Thyroid gland (tissue), 4 donors: ENCODE results near the gene PAX8.

ENCODE experiments used
- POLR2A ChIP-seq, 2 donors: fragments of 450-650 bp; IDR thresholded peaks; one replicate each; pipeline ENCODE4 v1.6.1; 2017; ENCODE audit warnings: antibody characterized with exemption in 2 of 2, mild to moderate bottlenecking in 2 of 2, moderate library complexity in 1 of 2
- TF ChIP-seq, protein P1 (sequence below), 6 experiments: fragments of 200-600 bp in 3 of 6; fragments of 450-650 bp in 3 of 6; sonication (generic) in 3 of 6; IDR thresholded peaks; one replicate each; pipeline ENCODE4 v1.5.1; 2016 to 2019; ENCODE audit warnings: antibody characterized with exemption in 6 of 6, mild to moderate bottlenecking in 2 of 6, inconsistent platforms in 1 of 6, moderate library complexity in 1 of 6

DNA sequence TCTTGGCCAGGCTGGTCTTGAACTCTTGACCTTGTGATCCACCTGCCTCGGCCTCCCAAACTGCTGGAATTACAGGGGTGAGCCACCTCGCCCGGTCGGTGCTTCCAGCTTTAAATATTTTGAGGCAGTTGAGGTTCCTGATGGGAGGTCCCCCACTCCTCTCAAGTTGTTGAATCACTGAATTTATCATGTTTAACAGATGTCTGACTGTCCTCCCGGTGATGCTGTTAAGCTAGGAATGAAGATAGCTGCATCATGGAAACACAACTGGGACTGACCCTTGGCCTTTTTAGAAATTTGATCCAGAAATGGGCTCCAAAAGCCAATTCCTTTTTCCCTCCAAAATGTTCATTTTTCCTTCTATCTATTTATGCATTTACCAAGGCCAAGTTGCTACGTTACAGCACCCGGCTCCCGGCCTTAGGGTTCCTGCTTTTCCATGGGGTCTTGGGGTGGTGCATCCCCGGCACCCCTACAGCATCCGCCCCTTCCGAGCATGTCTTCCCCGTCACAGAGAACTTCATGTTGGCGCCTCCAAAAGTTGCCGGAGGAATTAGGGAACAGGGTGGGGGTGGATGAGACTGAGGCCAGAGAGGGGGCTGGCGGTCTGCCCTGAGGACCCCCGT is 43.9 kb downstream of the PAX8 start:
- no peak for TF ChIP-seq POLR2A (IDR thresholded peaks at IDR 0.05)
- TF ChIP-seq, protein P1, sequence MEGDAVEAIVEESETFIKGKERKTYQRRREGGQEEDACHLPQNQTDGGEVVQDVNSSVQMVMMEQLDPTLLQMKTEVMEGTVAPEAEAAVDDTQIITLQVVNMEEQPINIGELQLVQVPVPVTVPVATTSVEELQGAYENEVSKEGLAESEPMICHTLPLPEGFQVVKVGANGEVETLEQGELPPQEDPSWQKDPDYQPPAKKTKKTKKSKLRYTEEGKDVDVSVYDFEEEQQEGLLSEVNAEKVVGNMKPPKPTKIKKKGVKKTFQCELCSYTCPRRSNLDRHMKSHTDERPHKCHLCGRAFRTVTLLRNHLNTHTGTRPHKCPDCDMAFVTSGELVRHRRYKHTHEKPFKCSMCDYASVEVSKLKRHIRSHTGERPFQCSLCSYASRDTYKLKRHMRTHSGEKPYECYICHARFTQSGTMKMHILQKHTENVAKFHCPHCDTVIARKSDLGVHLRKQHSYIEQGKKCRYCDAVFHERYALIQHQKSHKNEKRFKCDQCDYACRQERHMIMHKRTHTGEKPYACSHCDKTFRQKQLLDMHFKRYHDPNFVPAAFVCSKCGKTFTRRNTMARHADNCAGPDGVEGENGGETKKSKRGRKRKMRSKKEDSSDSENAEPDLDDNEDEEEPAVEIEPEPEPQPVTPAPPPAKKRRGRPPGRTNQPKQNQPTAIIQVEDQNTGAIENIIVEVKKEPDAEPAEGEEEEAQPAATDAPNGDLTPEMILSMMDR (IDR thresholded peaks at IDR 0.05): no peak
